ENCODE results near the gene C10orf62. TPM values are rescaled to one million over a fixed set of nuclear protein-coding genes. Genes with fewer than 3 reads are reported as not detected.

The C10orf62 gene
- total and polyA plus RNA-seq, 9 of the 15 experiments (the other 6 are each of a cell fraction or from before 2014, with no cell fraction given): not detected

DNA sequence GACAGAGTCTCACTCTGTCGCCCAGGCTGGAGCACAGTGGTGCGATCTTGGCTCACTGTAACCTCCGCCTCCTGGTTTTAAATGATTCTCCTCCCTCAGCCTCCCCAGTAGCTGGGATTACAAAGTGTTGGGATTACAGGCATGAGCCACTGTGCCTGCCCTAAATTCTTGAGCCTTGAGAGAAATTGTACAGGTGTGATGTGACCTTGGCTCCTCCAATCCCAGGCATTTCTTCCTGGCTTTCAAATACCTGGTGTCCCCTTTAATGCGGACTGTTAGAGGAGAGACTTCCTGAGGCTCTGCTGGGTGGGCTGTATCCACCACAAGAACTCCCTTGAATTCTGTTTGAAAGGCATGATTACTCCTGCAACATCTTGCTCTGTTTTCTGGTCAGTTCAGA is 28.8 kb downstream of the C10orf62 start:
- ChIA-PET CTCF (ENCODE audit: low intra/inter-chr PET ratio) (no interaction called here), POLR2A (no interaction called here)
- no peaks in the 10 kb centered on the region for H3K79me2 ChIP-seq (ENCODE audit: control insufficient read depth, insufficient read depth, low read length)
- H3K36me3 ChIP-seq (ENCODE audit: control insufficient read depth, insufficient read depth, low read length): no peaks in the 10 kb centered on the region; the same call in 2 of the 3 replicates
- no peak overlapping the region for H3K27ac ChIP-seq (ENCODE audit: extremely low read depth, low read depth, low read length)
- no peaks in the 10 kb centered on the region for H4K20me1 ChIP-seq (replicated peaks; ENCODE audit: control insufficient read depth, insufficient read depth, low read length)
- no peaks in the 10 kb centered on the region for H3K9me1 ChIP-seq (ENCODE audit: control insufficient read depth, insufficient read depth, low read length)
- no peak overlapping the region for H2AFZ ChIP-seq (ENCODE audit: low read depth, low read length)
- H3K9ac ChIP-seq (ENCODE audit: insufficient read depth in 1 of 2, low read depth in 2 of 2, low read length in 2 of 2): no peak overlapping the region
- WGBS (ENCODE audit: insufficient coverage, low coverage, missing lambda C conversion rate): 94% methylated on average over 2 of the region's 4 CpGs
- FAIRE-seq: peak; percentile 40
- H3K27me3 ChIP-seq (ENCODE audit: control insufficient read depth in 2 of 2, insufficient read depth in 2 of 2, low read length in 2 of 2): no peaks in the 10 kb centered on the region
- intact Hi-C loops (cut with micrococcal nuclease) (no loop called here), in situ Hi-C loops (cut with MboI) (no loop called here)
- no TSS peak for BruUV-seq (replicated peaks)
- no peak overlapping the region for H3K4me2 ChIP-seq (ENCODE audit: insufficient read depth, low read length)
- no peaks in the 10 kb centered on the region for H3K9me3 ChIP-seq (replicated peaks; ENCODE audit: control insufficient read depth, insufficient read depth, low read depth, low read length)
- H3K4me3 ChIP-seq: no peak overlapping the region
- peaks cover 0 to 3% of the 10 kb centered on the region in 2 experiments; a peak in 1 of 5 replicates for H3K4me1 ChIP-seq (replicated peaks in 1 of 2; ENCODE audit: control insufficient read depth in 2 of 2, insufficient read depth in 2 of 2, low read length in 2 of 2)
- no peak for ATAC-seq
- DNase-seq (ENCODE audit: extremely low read depth in 1 of 4, low spot score in 3 of 4): no peak
- TF ChIP-seq MNT (conservative IDR thresholded peaks at IDR 0.05): no peak
- TF ChIP-seq NR2C1 (IDR thresholded peaks at IDR 0.05): no peak
- TF ChIP-seq NR2C1 (tag; IDR thresholded peaks at IDR 0.05): no peak
- no peak for TF ChIP-seq DLX4 (CRISPR knock-in tag; IDR thresholded peaks at IDR 0.05)
- TF ChIP-seq BDP1 (IDR thresholded peaks at IDR 0.05; ENCODE audit: insufficient read depth, insufficient read length): no peak
- no peak for TF ChIP-seq ZNF146 (CRISPR knock-in tag; IDR thresholded peaks at IDR 0.05; ENCODE audit: unreplicated experiment)
- TF ChIP-seq NCOA1 (IDR thresholded peaks at IDR 0.05; ENCODE audit: low read depth): no peak
- TF ChIP-seq ELF2 (CRISPR knock-in tag; IDR thresholded peaks at IDR 0.05): no peak
- no peak for TF ChIP-seq CSDE1 (IDR thresholded peaks at IDR 0.05)
- no peak for TF ChIP-seq ZNF324 (CRISPR knock-in tag; IDR thresholded peaks at IDR 0.05)
- no peak for TF ChIP-seq ZFP30 (CRISPR knock-in tag; IDR thresholded peaks at IDR 0.05; ENCODE audit: borderline replicate concordance)
- no peak for TF ChIP-seq PURB (CRISPR knock-in tag; IDR thresholded peaks at IDR 0.05; ENCODE audit: low read depth)
- no peak for TF ChIP-seq FOSL1 (tag; conservative IDR thresholded peaks at IDR 0.05)
- no peak for TF ChIP-seq ZNF609 (CRISPR knock-in tag; IDR thresholded peaks at IDR 0.05; ENCODE audit: borderline replicate concordance)
- no peak for TF ChIP-seq DDX20 (tag; IDR thresholded peaks at IDR 0.05; ENCODE audit: low read depth)
- TF ChIP-seq, protein P1, sequence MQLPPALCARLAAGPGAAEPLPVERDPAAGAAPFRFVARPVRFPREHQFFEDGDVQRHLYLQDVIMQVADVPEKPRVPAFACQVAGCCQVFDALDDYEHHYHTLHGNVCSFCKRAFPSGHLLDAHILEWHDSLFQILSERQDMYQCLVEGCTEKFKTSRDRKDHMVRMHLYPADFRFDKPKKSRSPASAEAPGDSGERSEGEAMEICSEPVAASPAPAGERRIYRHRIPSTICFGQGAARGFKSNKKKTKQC (CRISPR knock-in tag; IDR thresholded peaks at IDR 0.05): no peak
- no peak for TF ChIP-seq MAFG (tag; conservative IDR thresholded peaks at IDR 0.05)
- TF ChIP-seq HOXB6 (CRISPR knock-in tag; IDR thresholded peaks at IDR 0.05; ENCODE audit: borderline replicate concordance): no peak

Data from K562 (cell line).